ENCODE measurements around the gene SMYD3. TPM values are rescaled to one million over a fixed set of nuclear protein-coding genes. Genes with fewer than 3 reads are reported as not detected.

SMYD3 gene
- total and polyA plus RNA-seq, 2 donors (not counting 3 experiments of a cell fraction or from before 2014, with no cell fraction given), result 16.0 to 32.1 TPM

GRCh38 chr1:246091477-246091876 is 415.6 kb downstream of the SMYD3 start:
- DNase-seq (ENCODE audit: low read depth, low spot score), result no peak
- no peak for FAIRE-seq
- Histone ChIP-seq H4K20me1 (replicated peaks; ENCODE audit: control insufficient read depth, extremely low read depth, insufficient read depth, low read length) (no peaks in the 10 kb centered on the region), H3K4me2 (ENCODE audit: insufficient read depth, low read length) (no peak overlapping the region), H3K27me3 (ENCODE audit: control insufficient read depth in 2 of 2, insufficient read depth in 2 of 2, low read length in 2 of 2) (no peaks in the 10 kb centered on the region), H3K9me1 (replicated peaks; ENCODE audit: control insufficient read depth, extremely low read depth, insufficient read depth, low read length) (no peaks in the 10 kb centered on the region), H3K9me3 (replicated peaks; ENCODE audit: control insufficient read depth, insufficient read depth, low read length) (no peaks in the 10 kb centered on the region), H3K27ac (ENCODE audit: insufficient read depth, low read depth, low read length) (no peak overlapping the region), H3K79me2 (ENCODE audit: control insufficient read depth, insufficient read depth, low read length) (no peaks in the 10 kb centered on the region), H3K36me3 (ENCODE audit: control insufficient read depth in 2 of 2, extremely low read depth in 1 of 2, insufficient read depth in 2 of 2, low read length in 2 of 2) (no peaks in the 10 kb centered on the region), H3K4me3 (replicated peaks in 1 of 3; ENCODE audit: insufficient read depth in 1 of 3, low read depth in 1 of 3, low read length in 3 of 3) (no peak overlapping the region), H3K4me1 (ENCODE audit: control insufficient read depth, extremely low read depth, insufficient read depth, low read length) (no peaks in the 10 kb centered on the region), H2AFZ (ENCODE audit: low read depth, low read length) (no peak overlapping the region), H3K9ac (replicated peaks; ENCODE audit: extremely low read depth, insufficient read depth, low read length) (no peak overlapping the region)
- no peak for TF ChIP-seq JUN (IDR thresholded peaks at IDR 0.05; ENCODE audit: borderline replicate concordance, insufficient read depth, insufficient read length, low read depth)
- TF ChIP-seq CTCF (IDR thresholded peaks at IDR 0.05; ENCODE audit: extremely low read depth in 1 of 2, insufficient read depth in 1 of 2, low read depth in 1 of 2, low read length in 2 of 2), result no peak
- TF ChIP-seq MYC (IDR thresholded peaks at IDR 0.05; ENCODE audit: low read depth, low read length), result no peak
- no peak for TF ChIP-seq MAX (IDR thresholded peaks at IDR 0.05; ENCODE audit: insufficient read depth, insufficient read length)
- TF ChIP-seq POLR2AphosphoS5 (IDR thresholded peaks at IDR 0.05; ENCODE audit: insufficient read depth, low read depth, low read length), result no peak
- TF ChIP-seq POLR2A (IDR thresholded peaks at IDR 0.05; ENCODE audit: low read depth, low read length), result no peak
- no peak for TF ChIP-seq GATA2 (IDR thresholded peaks at IDR 0.05; ENCODE audit: insufficient read depth, insufficient read length, low read depth, low read length)
- TF ChIP-seq EZH2 (IDR thresholded peaks at IDR 0.05; ENCODE audit: borderline replicate concordance, low read depth, low read length, severe bottlenecking), result no peak
- no peak for TF ChIP-seq FOS (IDR thresholded peaks at IDR 0.05; ENCODE audit: borderline replicate concordance, insufficient read depth, low read length)
- CTCF ChIA-PET, result interaction anchor here (1.0 kb wide), 1 partner anchor 10 kb away, joined by 3 read pairs; no protein-coding TSS in a partner anchor
- POLR2A ChIA-PET, result no interaction called here
- intact Hi-C loops (cut with micrococcal nuclease) (no loop called here), dilution Hi-C loops (cut with MboI; ENCODE audit: extremely low pct_ligation_motif_present, low sequenced_read_pairs) (no loop called here)
- BruUV-seq (replicated peaks), result no TSS peak
